Islet precursor cell (in vitro differentiated cells): ENCODE measurements around the gene DAZ2.
"Not testable (repeated sequence)": the region's sequence is repeated elsewhere in the genome, so short reads cannot be mapped to it uniquely, and the experiment has no call there.

Source experiments
- DNase-seq: peaks from one replicate; pipeline ENCODE4 v3.0.0-alpha.2; 2018

DAZ2 gene

GRCh38 chrY:23219233-23219632, at the start of gene DAZ2:
Gene DAZ2 (plus strand): TSS chrY:23219533. CDS start chrY:23219741, 208 bp downstream.
- not testable (repeated sequence) for DNase-seq

- DNase-seq: not testable (repeated sequence)
Measured at GRCh38 chrY:23198908-23199307, 20.4 kb upstream of the DAZ2 start, which contains the start of gene DAZ1. Gene DAZ1 (minus strand): TSS chrY:23199008. CDS start chrY:23198800, 208 bp downstream.

GRCh38 chrY:23207455-23207854, 11.9 kb upstream of the DAZ2 start:
- DNase-seq: not testable (repeated sequence)

- not testable (repeated sequence) for DNase-seq
Measured at GRCh38 chrY:23209802-23210495, 9.4 kb upstream of the DAZ2 start.

- DNase-seq: not testable (repeated sequence)
Measured at GRCh38 chrY:23210681-23211080, 8.7 kb upstream of the DAZ2 start.
